ENCODE results near the gene SGSM2. TPM values are rescaled to one million over a fixed set of nuclear protein-coding genes. Genes with fewer than 3 reads are reported as not detected.

Gene SGSM2
- polyA plus RNA-seq, 1 donor from 2014 or later = 222 TPM

- Histone ChIP-seq H3K9me3 (ENCODE audit: low read length) (no peaks in the 10 kb centered on the region), H3K9me2 (ENCODE audit: insufficient read depth, low read length) (no peaks in the 10 kb centered on the region), H3K9ac (ENCODE audit: low read length) (no peak overlapping the region), H2AFZ (ENCODE audit: low read depth, low read length) (no peak overlapping the region), H3K79me2 (replicated peaks; ENCODE audit: insufficient read depth, low read length) (no peaks in the 10 kb centered on the region), H3K27ac (ENCODE audit: low read length) (no peak overlapping the region), H3K27me3 (ENCODE audit: insufficient read depth, low read depth, low read length) (no peaks in the 10 kb centered on the region), H3K4me3 (ENCODE audit: low read length) (no peak overlapping the region), H4K20me1 (ENCODE audit: insufficient read depth) (no peaks in the 10 kb centered on the region), H3F3A (ENCODE audit: insufficient read depth, low read length, poor library complexity, severe bottlenecking) (no peaks in the 10 kb centered on the region), H3K36me3 (ENCODE audit: insufficient read depth, low read length) (no peaks in the 10 kb centered on the region), H3K4me2 (ENCODE audit: low read length) (no peak overlapping the region)
- no peak for TF ChIP-seq EZH2 (IDR thresholded peaks at IDR 0.05; ENCODE audit: borderline replicate concordance, insufficient read depth, low read length, poor library complexity, severe bottlenecking)
- TF ChIP-seq POLR2AphosphoS5 (IDR thresholded peaks at IDR 0.05) = no peak
- TF ChIP-seq RAD21 (conservative IDR thresholded peaks at IDR 0.05) = no peak
- no peak for TF ChIP-seq MXI1 (conservative IDR thresholded peaks at IDR 0.05; ENCODE audit: poor library complexity, severe bottlenecking)
- TF ChIP-seq EP300 (conservative IDR thresholded peaks at IDR 0.05; ENCODE audit: poor library complexity, severe bottlenecking) = no peak
- TF ChIP-seq CTCF (IDR thresholded peaks at IDR 0.05; ENCODE audit: poor library complexity, severe bottlenecking) = no peak
- no peak for TF ChIP-seq TAF1 (IDR thresholded peaks at IDR 0.05; ENCODE audit: low read depth)
- no peak for TF ChIP-seq SMC3 (conservative IDR thresholded peaks at IDR 0.05; ENCODE audit: poor library complexity)
- TF ChIP-seq REST (IDR thresholded peaks at IDR 0.05; ENCODE audit: borderline replicate concordance) = no peak
Observed at GRCh38 chr17:2406903-2407790, 69.8 kb downstream of the SGSM2 start.

GRCh38 chr17:2410951-2411350, 73.7 kb downstream of the SGSM2 start:
- Histone ChIP-seq H3K36me3 (ENCODE audit: insufficient read depth, low read length) (no peaks in the 10 kb centered on the region), H3K27ac (ENCODE audit: low read length) (no peak overlapping the region), H3K9me3 (ENCODE audit: low read length) (no peaks in the 10 kb centered on the region), H3K4me2 (ENCODE audit: low read length) (no peak overlapping the region), H3K27me3 (ENCODE audit: insufficient read depth, low read depth, low read length) (no peaks in the 10 kb centered on the region), H3K9me2 (ENCODE audit: insufficient read depth, low read length) (no peaks in the 10 kb centered on the region), H3K9ac (ENCODE audit: low read length) (no peak overlapping the region), H3K4me3 (ENCODE audit: low read length) (no peak overlapping the region), H3F3A (ENCODE audit: insufficient read depth, low read length, poor library complexity, severe bottlenecking) (no peaks in the 10 kb centered on the region), H2AFZ (ENCODE audit: low read depth, low read length) (no peak overlapping the region), H3K79me2 (replicated peaks; ENCODE audit: insufficient read depth, low read length) (no peaks in the 10 kb centered on the region), H4K20me1 (ENCODE audit: insufficient read depth) (no peaks in the 10 kb centered on the region)
- no peak for TF ChIP-seq EP300 (conservative IDR thresholded peaks at IDR 0.05; ENCODE audit: poor library complexity, severe bottlenecking)
- TF ChIP-seq CTCF (IDR thresholded peaks at IDR 0.05; ENCODE audit: poor library complexity, severe bottlenecking) = no peak
- no peak for TF ChIP-seq SMC3 (conservative IDR thresholded peaks at IDR 0.05; ENCODE audit: poor library complexity)
- no peak for TF ChIP-seq RAD21 (conservative IDR thresholded peaks at IDR 0.05)
- TF ChIP-seq POLR2AphosphoS5 (IDR thresholded peaks at IDR 0.05) = no peak
- TF ChIP-seq TAF1 (IDR thresholded peaks at IDR 0.05; ENCODE audit: low read depth) = no peak
- TF ChIP-seq EZH2 (IDR thresholded peaks at IDR 0.05; ENCODE audit: borderline replicate concordance, insufficient read depth, low read length, poor library complexity, severe bottlenecking) = no peak
